ENCODE results near the gene KLHL2.

DNA sequence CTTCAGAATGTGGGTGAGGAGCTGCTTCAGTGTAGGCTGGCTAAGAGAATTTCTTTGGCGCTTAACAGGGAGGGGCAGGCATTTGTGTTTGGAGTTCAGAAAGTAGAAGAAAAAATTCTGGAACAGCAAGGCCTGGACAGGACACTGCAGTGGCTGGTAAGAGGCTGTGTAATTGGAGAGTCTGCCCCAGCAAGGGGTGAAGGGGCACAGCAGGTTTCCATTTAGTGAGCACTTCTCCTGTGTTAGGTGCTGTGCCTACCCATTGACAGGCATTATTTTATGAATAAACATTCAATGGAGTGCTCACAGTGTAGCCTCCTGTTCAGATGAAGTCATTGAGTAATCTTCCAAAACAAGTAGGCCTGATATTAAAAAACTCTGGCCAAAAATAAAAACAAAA is 160.8 kb downstream of the KLHL2 start:
- TF ChIP-seq, protein P1, sequence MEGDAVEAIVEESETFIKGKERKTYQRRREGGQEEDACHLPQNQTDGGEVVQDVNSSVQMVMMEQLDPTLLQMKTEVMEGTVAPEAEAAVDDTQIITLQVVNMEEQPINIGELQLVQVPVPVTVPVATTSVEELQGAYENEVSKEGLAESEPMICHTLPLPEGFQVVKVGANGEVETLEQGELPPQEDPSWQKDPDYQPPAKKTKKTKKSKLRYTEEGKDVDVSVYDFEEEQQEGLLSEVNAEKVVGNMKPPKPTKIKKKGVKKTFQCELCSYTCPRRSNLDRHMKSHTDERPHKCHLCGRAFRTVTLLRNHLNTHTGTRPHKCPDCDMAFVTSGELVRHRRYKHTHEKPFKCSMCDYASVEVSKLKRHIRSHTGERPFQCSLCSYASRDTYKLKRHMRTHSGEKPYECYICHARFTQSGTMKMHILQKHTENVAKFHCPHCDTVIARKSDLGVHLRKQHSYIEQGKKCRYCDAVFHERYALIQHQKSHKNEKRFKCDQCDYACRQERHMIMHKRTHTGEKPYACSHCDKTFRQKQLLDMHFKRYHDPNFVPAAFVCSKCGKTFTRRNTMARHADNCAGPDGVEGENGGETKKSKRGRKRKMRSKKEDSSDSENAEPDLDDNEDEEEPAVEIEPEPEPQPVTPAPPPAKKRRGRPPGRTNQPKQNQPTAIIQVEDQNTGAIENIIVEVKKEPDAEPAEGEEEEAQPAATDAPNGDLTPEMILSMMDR (IDR thresholded peaks at IDR 0.05), result no peak
- TF ChIP-seq POLR2A (IDR thresholded peaks at IDR 0.05), result no peak

Data from tibial nerve (tissue), 3 donors.